Measurements from ENCODE around the gene ZC3H15. TPM values are rescaled to one million over a fixed set of nuclear protein-coding genes. Genes with fewer than 3 reads are reported as not detected.

ZC3H15 gene
- total and polyA plus RNA-seq, 11 donors, result 28.8 to 50.6 (median 31.5) TPM

DNA sequence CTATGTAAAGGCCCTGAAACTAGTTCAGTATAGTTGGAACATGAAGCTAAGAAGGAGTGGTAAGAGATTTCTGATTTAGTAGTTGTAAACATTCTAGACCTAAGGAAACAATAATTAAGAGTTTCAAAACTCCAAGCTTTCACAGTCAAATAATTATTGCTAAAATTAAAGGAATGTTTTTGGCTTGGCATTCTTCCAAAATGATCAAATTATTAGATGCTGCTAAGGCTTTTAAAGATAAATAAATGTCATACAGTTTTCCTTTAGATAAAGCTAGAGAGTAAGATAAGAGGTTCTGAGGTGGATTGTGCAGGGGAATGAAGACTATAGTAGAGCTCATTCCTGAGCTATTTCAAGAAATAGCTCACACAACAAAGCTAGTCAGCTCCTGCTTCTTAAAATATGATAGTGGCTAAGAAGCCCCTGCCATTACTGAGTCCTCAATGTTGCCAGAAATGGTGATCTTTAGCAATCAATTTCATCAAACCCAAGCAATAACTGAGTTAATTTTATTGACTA, 45.3 kb downstream of the ZC3H15 start:
- Histone ChIP-seq H3K27me3 (no peaks in the 10 kb centered on the region), H3K27ac (no peak overlapping the region), H3K9me3 (no peaks in the 10 kb centered on the region), H3K4me1 (peaks cover 0 to 6% (median 0%) of the 10 kb centered on the region in 12 donors), H3K4me3 (no peak overlapping the region), H3K36me3 (no peaks in the 10 kb centered on the region)
- TF ChIP-seq POLR2A (IDR thresholded peaks at IDR 0.05), result no peak
- DNase-seq, result no peak
- no peak for ATAC-seq
- intact Hi-C loops (cut with DNase I), result no loop called here

DNA sequence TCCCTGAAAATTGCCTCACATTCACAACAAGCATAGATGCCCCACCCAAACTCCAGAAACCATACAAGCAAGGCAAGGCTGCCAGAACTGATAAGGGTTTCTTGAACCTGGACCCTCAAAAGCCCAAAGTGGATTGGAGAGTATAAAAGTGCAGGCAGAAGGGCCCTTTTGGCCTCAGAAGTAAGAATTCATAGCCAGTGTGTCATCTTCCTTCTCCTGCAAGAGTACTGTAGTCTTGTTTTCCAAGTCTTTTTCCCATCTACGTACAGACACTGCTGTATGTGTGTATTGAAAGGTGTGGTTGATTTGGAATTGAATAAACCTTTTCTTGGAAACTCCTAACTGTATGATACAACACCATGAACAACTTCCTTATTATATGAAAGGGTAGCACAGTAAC, 46.8 kb downstream of the ZC3H15 start:
- TF ChIP-seq, protein P1, sequence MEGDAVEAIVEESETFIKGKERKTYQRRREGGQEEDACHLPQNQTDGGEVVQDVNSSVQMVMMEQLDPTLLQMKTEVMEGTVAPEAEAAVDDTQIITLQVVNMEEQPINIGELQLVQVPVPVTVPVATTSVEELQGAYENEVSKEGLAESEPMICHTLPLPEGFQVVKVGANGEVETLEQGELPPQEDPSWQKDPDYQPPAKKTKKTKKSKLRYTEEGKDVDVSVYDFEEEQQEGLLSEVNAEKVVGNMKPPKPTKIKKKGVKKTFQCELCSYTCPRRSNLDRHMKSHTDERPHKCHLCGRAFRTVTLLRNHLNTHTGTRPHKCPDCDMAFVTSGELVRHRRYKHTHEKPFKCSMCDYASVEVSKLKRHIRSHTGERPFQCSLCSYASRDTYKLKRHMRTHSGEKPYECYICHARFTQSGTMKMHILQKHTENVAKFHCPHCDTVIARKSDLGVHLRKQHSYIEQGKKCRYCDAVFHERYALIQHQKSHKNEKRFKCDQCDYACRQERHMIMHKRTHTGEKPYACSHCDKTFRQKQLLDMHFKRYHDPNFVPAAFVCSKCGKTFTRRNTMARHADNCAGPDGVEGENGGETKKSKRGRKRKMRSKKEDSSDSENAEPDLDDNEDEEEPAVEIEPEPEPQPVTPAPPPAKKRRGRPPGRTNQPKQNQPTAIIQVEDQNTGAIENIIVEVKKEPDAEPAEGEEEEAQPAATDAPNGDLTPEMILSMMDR (IDR thresholded peaks at IDR 0.05), result no peak
- TF ChIP-seq POLR2A (IDR thresholded peaks at IDR 0.05), result no peak
- WGBS, 4 donors, result 61 to 87% (median 75%) methylated on average over 1 of the region's 1 CpG
- Histone ChIP-seq H3K4me1 (peaks cover 0 to 6% (median 0%) of the 10 kb centered on the region in 12 donors), H3K27me3 (no peaks in the 10 kb centered on the region), H3K4me3 (no peak overlapping the region), H3K27ac (no peak overlapping the region), H3K9me3 (no peaks in the 10 kb centered on the region), H3K36me3 (no peaks in the 10 kb centered on the region)
- ATAC-seq (no peak), DNase-seq (no peak)
- intact Hi-C loops (cut with DNase I), result no loop called here

DNA sequence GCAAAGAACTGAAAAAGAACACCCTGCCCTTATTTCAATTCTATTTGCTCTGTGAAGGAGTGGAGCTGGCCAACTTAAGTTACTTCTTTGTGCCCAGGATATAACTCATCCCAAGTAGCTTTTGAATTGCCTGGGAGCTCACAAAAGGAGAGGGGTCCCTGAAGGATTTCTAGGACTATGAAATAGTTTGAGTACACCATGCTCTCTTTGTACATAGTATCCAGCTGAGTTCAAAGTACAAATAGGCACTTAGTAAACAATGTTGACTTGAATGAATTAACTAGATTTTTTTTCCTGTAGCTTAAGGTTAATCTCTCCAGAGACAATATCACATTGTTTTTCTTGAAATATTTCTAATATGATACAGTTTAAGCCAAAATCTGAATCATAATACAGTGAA, 47.7 kb downstream of the ZC3H15 start:
- Histone ChIP-seq H3K9me3 (no peaks in the 10 kb centered on the region), H3K4me1 (peaks cover 0 to 6% (median 0%) of the 10 kb centered on the region in 12 donors), H3K4me3 (no peak overlapping the region), H3K27ac (no peak overlapping the region), H3K27me3 (no peaks in the 10 kb centered on the region), H3K36me3 (no peaks in the 10 kb centered on the region)
- intact Hi-C loops (cut with DNase I), result no loop called here
- TF ChIP-seq POLR2A (IDR thresholded peaks at IDR 0.05), result no peak
- TF ChIP-seq, protein P1 (IDR thresholded peaks at IDR 0.05), result no peak
- DNase-seq (no peak), ATAC-seq (no peak)

DNA sequence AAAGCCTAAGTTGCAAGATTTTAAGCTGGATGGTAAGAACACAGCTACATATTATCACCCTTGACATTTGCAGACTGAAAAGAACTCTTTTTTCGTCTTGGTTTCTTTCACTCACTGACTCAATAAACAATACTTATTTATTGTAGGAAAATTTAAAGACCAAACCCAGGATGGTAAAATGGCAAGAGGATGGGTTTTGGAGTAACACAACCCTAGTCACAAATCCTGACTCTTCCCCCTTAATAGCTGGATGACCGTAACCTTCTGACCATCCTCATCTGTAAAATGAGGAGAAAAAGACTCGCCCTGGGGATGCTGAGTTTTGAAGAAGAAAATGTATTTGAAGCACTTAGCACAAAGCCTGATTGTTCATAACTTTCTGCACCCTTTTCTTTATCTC, 48.3 kb downstream of the ZC3H15 start:
- Histone ChIP-seq H3K4me3 (no peak overlapping the region), H3K27me3 (no peaks in the 10 kb centered on the region), H3K36me3 (no peaks in the 10 kb centered on the region), H3K27ac (no peak overlapping the region), H3K4me1 (peaks cover 0 to 6% (median 0%) of the 10 kb centered on the region in 12 donors), H3K9me3 (no peaks in the 10 kb centered on the region)
- DNase-seq, result no peak
- intact Hi-C loops (cut with DNase I), result no loop called here
- WGBS, 4 donors, result 81 to 92% (median 86%) methylated on average over 3 of the region's 3 CpGs
- TF ChIP-seq POLR2A (IDR thresholded peaks at IDR 0.05), result no peak
- TF ChIP-seq, protein P1 (IDR thresholded peaks at IDR 0.05), result no peak
- no peak for ATAC-seq

- no peak overlapping the region for H3K4me3 ChIP-seq
- H3K36me3 ChIP-seq, result no peaks in the 10 kb centered on the region
- H3K27me3 ChIP-seq, result no peaks in the 10 kb centered on the region
- H3K27ac ChIP-seq, result no peak overlapping the region
- ATAC-seq, result no peak
- no peaks in the 10 kb centered on the region for H3K9me3 ChIP-seq
- intact Hi-C loops (cut with DNase I), result no loop called here
- H3K4me1 ChIP-seq, result peaks cover 0 to 6% (median 0%) of the 10 kb centered on the region in 12 donors
- 94 to 98% (median 95%) methylated on average over 3 of the region's 3 CpGs for WGBS, 4 donors
- DNase-seq, result no peak
- no peak for TF ChIP-seq POLR2A (IDR thresholded peaks at IDR 0.05)
- TF ChIP-seq, protein P1 (IDR thresholded peaks at IDR 0.05), result no peak
Measured at GRCh38 chr2:186535861-186536260, 49.8 kb downstream of the ZC3H15 start.

Measured in heart left ventricle (tissue), 16 donors.